ENCODE measurements around the gene MEX3A. TPM values are rescaled to one million over a fixed set of nuclear protein-coding genes. Genes with fewer than 3 reads are reported as not detected.
A peak's percentile ranks its signal among the peaks of the same experiment; 100 is the strongest.

MEX3A gene
- total and polyA plus RNA-seq, 8 donors = 0.86 to 59.0 (median 48.8) TPM

DNA sequence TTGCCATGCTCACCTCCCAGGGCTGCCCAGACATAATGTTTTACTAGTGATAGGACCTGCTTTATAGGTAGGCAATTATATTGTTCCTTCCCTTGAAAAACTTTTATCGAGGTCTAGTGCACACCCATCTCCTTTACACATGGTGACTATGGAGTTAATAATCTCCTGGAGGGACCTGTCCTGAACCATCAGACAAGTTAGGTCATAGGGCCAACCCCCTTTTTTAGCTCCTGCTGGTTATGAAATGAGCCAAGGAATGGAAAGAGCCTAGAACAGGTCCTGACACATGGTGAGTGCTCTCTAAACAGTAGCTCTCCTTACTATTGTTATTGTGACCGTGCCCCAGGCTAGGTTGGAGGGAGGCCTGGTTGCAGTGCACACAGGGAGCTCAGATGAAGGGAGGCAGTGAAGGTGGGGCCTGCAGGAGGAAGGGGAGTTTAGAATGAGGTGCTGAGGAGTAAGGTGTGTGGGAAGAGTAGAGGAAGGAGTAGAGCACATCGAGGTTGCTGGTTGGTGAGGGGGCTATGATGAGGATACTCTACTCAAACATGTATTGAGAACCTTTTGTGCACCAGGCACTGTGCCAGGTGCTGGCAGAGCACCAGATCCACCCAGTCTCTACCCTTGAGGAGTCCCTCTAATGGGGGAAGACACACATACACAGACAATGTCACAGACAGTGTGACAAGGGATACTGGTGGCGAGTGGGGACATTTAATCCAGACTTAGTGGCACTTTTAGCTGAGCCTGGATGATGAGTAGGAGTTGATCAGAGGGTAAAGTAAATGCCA is 18.1 kb upstream of the MEX3A start:
- Histone ChIP-seq H3K27me3 (peaks cover 0 to 34% of the 10 kb centered on the region in 2 donors), H3K9me3 (no peaks in the 10 kb centered on the region), H3K4me3 (no peak overlapping the region), H3K4me1 (peaks cover 36 to 71% of the 10 kb centered on the region in 2 donors), H3K36me3 (no peaks in the 10 kb centered on the region), H3K27ac (no peak overlapping the region)
- ATAC-seq (no peak), DNase-seq (no peak)
- intact Hi-C loops (cut with DNase I) = no loop called here
- TF ChIP-seq CTCF (IDR thresholded peaks at IDR 0.05) = no peak

- Histone ChIP-seq H3K27ac (no peak overlapping the region), H3K36me3 (no peaks in the 10 kb centered on the region), H3K4me1 (peaks cover 25 to 60% of the 10 kb centered on the region in 2 donors), H3K4me3 (no peak overlapping the region), H3K27me3 (peaks cover 0 to 31% of the 10 kb centered on the region in 2 donors), H3K9me3 (no peaks in the 10 kb centered on the region)
- DNase-seq (no peak), ATAC-seq (no peak)
- no peak for TF ChIP-seq CTCF (IDR thresholded peaks at IDR 0.05)
- intact Hi-C loops (cut with DNase I) = loop anchor here (5.0 kb wide), 1 partner anchor 33 kb away; no protein-coding TSS in a partner anchor
These were observed 17.0 kb upstream of the MEX3A start for GRCh38 chr1:156099282-156099681.

- no peak overlapping the region for H3K4me3 ChIP-seq
- DNase-seq (no peak), ATAC-seq (no peak)
- no peak for TF ChIP-seq CTCF (IDR thresholded peaks at IDR 0.05)
- H3K9me3 ChIP-seq = no peaks in the 10 kb centered on the region
- H3K27me3 ChIP-seq = peaks cover 0 to 31% of the 10 kb centered on the region in 2 donors
- H3K36me3 ChIP-seq = no peaks in the 10 kb centered on the region
- no peak overlapping the region for H3K27ac ChIP-seq
- H3K4me1 ChIP-seq = peaks cover 20 to 55% of the 10 kb centered on the region in 2 donors
- intact Hi-C loops (cut with DNase I) = loop anchor here (5.0 kb wide), 1 partner anchor 34 kb away; no protein-coding TSS in a partner anchor
These were observed 16.5 kb upstream of the MEX3A start for GRCh38 chr1:156098784-156099183.

DNA sequence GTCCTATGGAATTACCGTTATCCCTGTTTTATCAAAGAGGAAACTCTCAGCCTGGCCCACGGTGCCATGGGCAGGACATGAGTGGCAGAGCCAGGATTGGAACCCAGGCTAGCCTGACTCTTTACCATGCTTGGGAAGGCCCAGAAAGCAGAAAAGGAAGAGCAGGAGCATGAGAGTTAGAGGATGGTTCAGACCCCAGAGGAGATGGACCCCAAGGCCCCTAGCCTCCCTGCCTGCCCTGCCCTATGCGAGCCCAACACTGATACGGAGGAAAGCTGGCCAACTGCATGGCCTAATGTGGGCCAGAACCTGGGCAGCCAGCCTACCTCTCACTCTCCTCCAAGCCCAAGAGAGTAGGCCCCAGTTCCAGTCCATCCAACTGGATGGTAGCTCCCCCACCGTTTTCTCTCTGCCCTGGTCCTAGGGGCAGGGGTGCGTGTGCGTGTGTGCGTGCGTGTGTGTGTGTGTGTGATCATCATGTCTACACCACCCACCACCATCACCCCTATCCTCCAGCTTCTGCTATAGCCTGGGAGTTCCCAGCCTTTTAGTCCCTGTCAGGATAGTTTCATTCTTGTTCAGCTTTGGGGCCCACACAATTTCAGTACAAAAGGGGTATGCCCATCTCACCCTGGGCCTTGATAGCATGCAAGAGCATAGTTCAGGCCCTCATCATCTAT is 15.4 kb upstream of the MEX3A start:
- Histone ChIP-seq H3K4me1 (peaks cover 8 to 43% of the 10 kb centered on the region in 2 donors), H3K4me3 (no peak overlapping the region), H3K27me3 (peaks cover 0 to 39% of the 10 kb centered on the region in 2 donors), H3K27ac (peak overlapping the region; percentile 56 to 71), H3K36me3 (no peaks in the 10 kb centered on the region), H3K9me3 (no peaks in the 10 kb centered on the region)
- ATAC-seq (no peak), DNase-seq (no peak)
- intact Hi-C loops (cut with DNase I) = loop anchor here (5.0 kb wide), 1 partner anchor 35 kb away; no protein-coding TSS in a partner anchor
- TF ChIP-seq CTCF (IDR thresholded peaks at IDR 0.05) = no peak

Data from left lung (tissue), 10 donors.